ENCODE data around the gene BAHD1.
"Not testable (repeated sequence)": the region's sequence is repeated elsewhere in the genome, so short reads cannot be mapped to it uniquely, and the experiment has no call there.

GRCh38 chr15:40453941-40454340 is 13.2 kb downstream of the BAHD1 start:
- not testable (repeated sequence) for TF ChIP-seq ZNF138 (CRISPR knock-in tag; conservative IDR thresholded peaks at IDR 0.05); TEAD4 (CRISPR knock-in tag; IDR thresholded peaks at IDR 0.05); PRRX2 (CRISPR knock-in tag; IDR thresholded peaks at IDR 0.05); ZNF232 (CRISPR knock-in tag; IDR thresholded peaks at IDR 0.05); CTCF (IDR thresholded peaks at IDR 0.05); NFE2L1 (CRISPR knock-in tag; IDR thresholded peaks at IDR 0.05); SP1 (CRISPR knock-in tag; conservative IDR thresholded peaks at IDR 0.05); FOXJ3 (CRISPR knock-in tag; IDR thresholded peaks at IDR 0.05; ENCODE audit: borderline replicate concordance); NR2C2 (CRISPR knock-in tag; IDR thresholded peaks at IDR 0.05); JUN (CRISPR knock-in tag; IDR thresholded peaks at IDR 0.05); GABPB1 (CRISPR knock-in tag; IDR thresholded peaks at IDR 0.05)
- TF ChIP-seq, protein P1, sequence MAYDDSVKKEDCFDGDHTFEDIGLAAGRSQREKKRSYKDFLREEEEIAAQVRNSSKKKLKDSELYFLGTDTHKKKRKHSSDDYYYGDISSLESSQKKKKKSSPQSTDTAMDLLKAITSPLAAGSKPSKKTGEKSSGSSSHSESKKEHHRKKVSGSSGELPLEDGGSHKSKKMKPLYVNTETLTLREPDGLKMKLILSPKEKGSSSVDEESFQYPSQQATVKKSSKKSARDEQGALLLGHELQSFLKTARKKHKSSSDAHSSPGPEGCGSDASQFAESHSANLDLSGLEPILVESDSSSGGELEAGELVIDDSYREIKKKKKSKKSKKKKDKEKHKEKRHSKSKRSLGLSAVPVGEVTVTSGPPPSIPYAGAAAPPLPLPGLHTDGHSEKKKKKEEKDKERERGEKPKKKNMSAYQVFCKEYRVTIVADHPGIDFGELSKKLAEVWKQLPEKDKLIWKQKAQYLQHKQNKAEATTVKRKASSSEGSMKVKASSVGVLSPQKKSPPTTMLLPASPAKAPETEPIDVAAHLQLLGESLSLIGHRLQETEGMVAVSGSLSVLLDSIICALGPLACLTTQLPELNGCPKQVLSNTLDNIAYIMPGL (CRISPR knock-in tag; IDR thresholded peaks at IDR 0.05): not testable (repeated sequence)
- TF ChIP-seq, protein P2, sequence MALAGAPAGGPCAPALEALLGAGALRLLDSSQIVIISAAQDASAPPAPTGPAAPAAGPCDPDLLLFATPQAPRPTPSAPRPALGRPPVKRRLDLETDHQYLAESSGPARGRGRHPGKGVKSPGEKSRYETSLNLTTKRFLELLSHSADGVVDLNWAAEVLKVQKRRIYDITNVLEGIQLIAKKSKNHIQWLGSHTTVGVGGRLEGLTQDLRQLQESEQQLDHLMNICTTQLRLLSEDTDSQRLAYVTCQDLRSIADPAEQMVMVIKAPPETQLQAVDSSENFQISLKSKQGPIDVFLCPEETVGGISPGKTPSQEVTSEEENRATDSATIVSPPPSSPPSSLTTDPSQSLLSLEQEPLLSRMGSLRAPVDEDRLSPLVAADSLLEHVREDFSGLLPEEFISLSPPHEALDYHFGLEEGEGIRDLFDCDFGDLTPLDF (CRISPR knock-in tag; IDR thresholded peaks at IDR 0.05): not testable (repeated sequence)
- TF ChIP-seq, protein P3, sequence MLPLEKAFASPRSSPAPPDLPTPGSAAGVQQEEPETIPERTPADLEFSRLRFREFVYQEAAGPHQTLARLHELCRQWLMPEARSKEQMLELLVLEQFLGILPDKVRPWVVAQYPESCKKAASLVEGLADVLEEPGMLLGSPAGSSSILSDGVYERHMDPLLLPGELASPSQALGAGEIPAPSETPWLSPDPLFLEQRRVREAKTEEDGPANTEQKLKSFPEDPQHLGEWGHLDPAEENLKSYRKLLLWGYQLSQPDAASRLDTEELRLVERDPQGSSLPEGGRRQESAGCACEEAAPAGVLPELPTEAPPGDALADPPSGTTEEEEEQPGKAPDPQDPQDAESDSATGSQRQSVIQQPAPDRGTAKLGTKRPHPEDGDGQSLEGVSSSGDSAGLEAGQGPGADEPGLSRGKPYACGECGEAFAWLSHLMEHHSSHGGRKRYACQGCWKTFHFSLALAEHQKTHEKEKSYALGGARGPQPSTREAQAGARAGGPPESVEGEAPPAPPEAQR (CRISPR knock-in tag; IDR thresholded peaks at IDR 0.05): not testable (repeated sequence)

All from WTC11 (cell line).